ENCODE data around the gene SOCS7.

DNA sequence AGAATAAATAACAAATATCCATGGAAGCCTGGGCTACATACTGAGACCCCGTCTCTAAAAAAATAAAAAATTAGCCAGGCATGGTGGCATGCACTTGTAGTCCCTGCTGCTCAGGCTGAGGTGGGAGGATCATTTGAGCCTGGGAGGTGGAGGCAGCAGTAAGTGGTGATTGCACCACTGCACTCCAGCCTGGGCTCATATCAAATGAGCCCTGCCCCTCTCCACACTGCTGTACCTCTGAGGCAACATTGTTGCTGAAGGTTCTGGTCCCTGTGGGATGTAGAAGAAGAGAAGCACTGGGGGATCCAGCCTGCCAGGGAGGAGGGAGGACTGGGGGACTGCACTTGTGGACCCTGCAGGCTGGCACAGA is 65.2 kb downstream of the SOCS7 start:
- TF ChIP-seq EP300 (IDR thresholded peaks at IDR 0.05) = no peak
- TF ChIP-seq, protein P1, sequence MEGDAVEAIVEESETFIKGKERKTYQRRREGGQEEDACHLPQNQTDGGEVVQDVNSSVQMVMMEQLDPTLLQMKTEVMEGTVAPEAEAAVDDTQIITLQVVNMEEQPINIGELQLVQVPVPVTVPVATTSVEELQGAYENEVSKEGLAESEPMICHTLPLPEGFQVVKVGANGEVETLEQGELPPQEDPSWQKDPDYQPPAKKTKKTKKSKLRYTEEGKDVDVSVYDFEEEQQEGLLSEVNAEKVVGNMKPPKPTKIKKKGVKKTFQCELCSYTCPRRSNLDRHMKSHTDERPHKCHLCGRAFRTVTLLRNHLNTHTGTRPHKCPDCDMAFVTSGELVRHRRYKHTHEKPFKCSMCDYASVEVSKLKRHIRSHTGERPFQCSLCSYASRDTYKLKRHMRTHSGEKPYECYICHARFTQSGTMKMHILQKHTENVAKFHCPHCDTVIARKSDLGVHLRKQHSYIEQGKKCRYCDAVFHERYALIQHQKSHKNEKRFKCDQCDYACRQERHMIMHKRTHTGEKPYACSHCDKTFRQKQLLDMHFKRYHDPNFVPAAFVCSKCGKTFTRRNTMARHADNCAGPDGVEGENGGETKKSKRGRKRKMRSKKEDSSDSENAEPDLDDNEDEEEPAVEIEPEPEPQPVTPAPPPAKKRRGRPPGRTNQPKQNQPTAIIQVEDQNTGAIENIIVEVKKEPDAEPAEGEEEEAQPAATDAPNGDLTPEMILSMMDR (IDR thresholded peaks at IDR 0.05) = no peak
